Endodermal cell (in vitro differentiated cells): Measurements from ENCODE around the gene GRN. TPM values are rescaled to one million over a fixed set of nuclear protein-coding genes. Genes with fewer than 3 reads are reported as not detected.

Experiments used
- DNase-seq: peaks from one replicate; pipeline ENCODE4 v3.0.0-alpha.2; 2017
- H3K27ac ChIP-seq: 2 replicates; pipeline ENCODE4 v1.5.1; 2013; ENCODE audit warnings: mild to moderate bottlenecking, low read depth, low read length, moderate library complexity
- H3K27me3 ChIP-seq: 2 replicates; pipeline ENCODE4 v1.6.1; 2013; ENCODE audit warnings: mild to moderate bottlenecking, low read length, moderate library complexity; ENCODE audit not compliant: insufficient read depth, control insufficient read depth, poor library complexity, severe bottlenecking
- H3K36me3 ChIP-seq: 2 replicates; pipeline ENCODE4 v1.7.0; 2013; ENCODE audit warnings: mild to moderate bottlenecking, low read length, moderate library complexity; ENCODE audit not compliant: control insufficient read depth, insufficient read depth
- H3K4me1 ChIP-seq: one replicate; pipeline ENCODE4 v1.7.0; 2013; ENCODE audit warnings: low read length; ENCODE audit not compliant: control insufficient read depth, insufficient read depth
- H3K4me3 ChIP-seq: 2 replicates; pipeline ENCODE4 v1.5.1; 2013; ENCODE audit warnings: mild to moderate bottlenecking, low read length, moderate library complexity
- H3K9ac ChIP-seq: 2 replicates; pipeline ENCODE4 v1.6.1; 2013; ENCODE audit warnings: mild to moderate bottlenecking, low read length, moderate library complexity; ENCODE audit not compliant: poor library complexity, severe bottlenecking; ENCODE audit errors: extremely low read depth
- H3K9me3 ChIP-seq: 2 replicates; pipeline ENCODE4 v1.6.1; 2013; ENCODE audit warnings: mild to moderate bottlenecking, low read length, moderate library complexity; ENCODE audit not compliant: control insufficient read depth
- H3K27ac Mint-ChIP-seq: 2 replicates; pipeline ENCODE4 v1.8.0; 2020; ENCODE audit warnings: mixed read lengths
- H3K27me3 Mint-ChIP-seq: 2 replicates; pipeline ENCODE4 v1.8.0; 2021; ENCODE audit warnings: mild to moderate bottlenecking, mixed read lengths; ENCODE audit not compliant: insufficient read depth
- H3K36me3 Mint-ChIP-seq: 2 replicates; pipeline ENCODE4 v1.8.0; 2020; ENCODE audit warnings: low read depth, mixed read lengths
- H3K4me1 Mint-ChIP-seq: 2 replicates; pipeline ENCODE4 v1.8.0; 2020; ENCODE audit warnings: mixed read lengths
- H3K4me3 Mint-ChIP-seq: 2 replicates; pipeline ENCODE4 v1.8.0; 2020; ENCODE audit warnings: mild to moderate bottlenecking, moderate library complexity, mixed read lengths
- H3K9me3 Mint-ChIP-seq: 2 replicates; pipeline ENCODE4 v1.8.0; 2020; ENCODE audit warnings: mild to moderate bottlenecking, mixed read lengths
- WGBS, 2 experiments: methylation state at CpG; one replicate each; pipeline versions ENCODE4 v1.1.5 to v1.1.7; 2013; ENCODE audit warnings: missing lambda C conversion rate in 2 of 2, mixed read lengths in 1 of 2; ENCODE audit not compliant: insufficient coverage in 1 of 2, insufficient read length in 1 of 2; 5-methylcytosine and 5-hydroxymethylcytosine counted together
- total RNA-seq, 2 donors: library from RNA; stranded (reverse); fragmentation: NEBNext Ultra II Directional in 1 of 2; extraction: Animal tissue kit (Norgen Biotek cat#: 25700) in 1 of 2; gene quantifications; 2 replicates in 1 of 2; 3 replicates in 1 of 2; pipeline ENCODE4 v1.2.1, GENCODE V29; 2021
- TF ChIP-seq, protein P1 (sequence below): fragments of 200-600 bp; sonication (generic); conservative IDR thresholded peaks from 2 replicates; pipeline ENCODE4 v1.5.0; 2021; ENCODE audit warnings: antibody characterized with exemption, mild to moderate bottlenecking

The GRN gene
- total RNA-seq, 2 donors from 2014 or later, result 178 to 205 TPM

DNA sequence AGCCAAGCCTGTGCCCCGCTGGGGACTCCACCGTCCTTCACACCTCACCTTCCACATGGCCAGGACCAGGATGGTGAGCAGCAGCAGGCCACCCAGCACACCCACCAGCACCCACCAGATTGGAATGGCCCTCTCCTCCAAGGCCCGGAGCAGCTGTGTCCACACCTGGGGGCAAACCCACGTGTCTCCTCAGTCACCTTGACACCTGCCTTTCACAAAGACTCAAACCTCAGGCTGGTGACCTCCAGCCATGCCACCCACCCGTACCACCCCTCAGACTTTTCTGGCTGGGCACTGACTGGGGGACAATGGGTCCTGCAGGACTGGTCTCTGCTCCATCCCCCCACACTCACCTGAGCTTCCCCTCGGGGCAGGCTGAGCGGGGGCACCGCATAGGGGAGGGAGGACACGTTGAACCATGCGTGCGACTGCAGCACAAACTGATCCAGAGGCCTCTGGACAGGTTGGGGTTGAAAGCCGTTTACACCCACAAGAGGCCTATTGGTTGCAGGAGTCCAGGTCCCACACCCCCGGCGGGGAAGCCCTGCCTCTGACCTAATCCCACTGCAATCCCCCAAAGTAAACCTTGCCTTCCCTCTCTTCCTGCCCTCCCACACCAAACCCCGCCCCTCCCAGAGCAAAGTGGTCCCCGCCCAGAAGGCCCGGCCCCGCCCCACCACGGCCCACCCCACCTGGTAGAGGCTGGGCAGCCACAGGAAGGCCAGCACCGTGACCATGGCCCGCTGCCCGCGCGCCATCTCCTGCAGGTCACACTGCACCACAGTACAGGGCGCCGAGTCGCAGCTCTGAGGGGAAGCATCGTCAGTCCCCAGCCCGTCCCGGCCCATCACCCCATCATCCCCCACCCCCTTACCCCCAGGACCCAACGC lies 29.4 kb downstream of the GRN start:
- WGBS, 2 experiments, result 55 to 75% methylated on average over 7 to 31 of the region's 31 CpGs
- Mint-ChIP-seq H3K36me3 (no peaks in the 10 kb centered on the region), H3K27ac (peak overlapping the region; percentile 72), H3K4me1 (peaks cover 8% of the 10 kb centered on the region), H3K4me3 (peak overlapping the region; percentile 33), H3K9me3 (peaks cover 4% of the 10 kb centered on the region), H3K27me3 (peaks cover 16% of the 10 kb centered on the region)
- TF ChIP-seq, protein P1, sequence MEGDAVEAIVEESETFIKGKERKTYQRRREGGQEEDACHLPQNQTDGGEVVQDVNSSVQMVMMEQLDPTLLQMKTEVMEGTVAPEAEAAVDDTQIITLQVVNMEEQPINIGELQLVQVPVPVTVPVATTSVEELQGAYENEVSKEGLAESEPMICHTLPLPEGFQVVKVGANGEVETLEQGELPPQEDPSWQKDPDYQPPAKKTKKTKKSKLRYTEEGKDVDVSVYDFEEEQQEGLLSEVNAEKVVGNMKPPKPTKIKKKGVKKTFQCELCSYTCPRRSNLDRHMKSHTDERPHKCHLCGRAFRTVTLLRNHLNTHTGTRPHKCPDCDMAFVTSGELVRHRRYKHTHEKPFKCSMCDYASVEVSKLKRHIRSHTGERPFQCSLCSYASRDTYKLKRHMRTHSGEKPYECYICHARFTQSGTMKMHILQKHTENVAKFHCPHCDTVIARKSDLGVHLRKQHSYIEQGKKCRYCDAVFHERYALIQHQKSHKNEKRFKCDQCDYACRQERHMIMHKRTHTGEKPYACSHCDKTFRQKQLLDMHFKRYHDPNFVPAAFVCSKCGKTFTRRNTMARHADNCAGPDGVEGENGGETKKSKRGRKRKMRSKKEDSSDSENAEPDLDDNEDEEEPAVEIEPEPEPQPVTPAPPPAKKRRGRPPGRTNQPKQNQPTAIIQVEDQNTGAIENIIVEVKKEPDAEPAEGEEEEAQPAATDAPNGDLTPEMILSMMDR, result no peak
- Histone ChIP-seq H3K36me3 (no peaks in the 10 kb centered on the region), H3K4me1 (peaks cover 5% of the 10 kb centered on the region), H3K27ac (peak overlapping the region; percentile 38), H3K27me3 (no peaks in the 10 kb centered on the region), H3K9me3 (no peaks in the 10 kb centered on the region), H3K9ac (no peak overlapping the region), H3K4me3 (no peak overlapping the region)
- DNase-seq, result peak; percentile 98

DNA sequence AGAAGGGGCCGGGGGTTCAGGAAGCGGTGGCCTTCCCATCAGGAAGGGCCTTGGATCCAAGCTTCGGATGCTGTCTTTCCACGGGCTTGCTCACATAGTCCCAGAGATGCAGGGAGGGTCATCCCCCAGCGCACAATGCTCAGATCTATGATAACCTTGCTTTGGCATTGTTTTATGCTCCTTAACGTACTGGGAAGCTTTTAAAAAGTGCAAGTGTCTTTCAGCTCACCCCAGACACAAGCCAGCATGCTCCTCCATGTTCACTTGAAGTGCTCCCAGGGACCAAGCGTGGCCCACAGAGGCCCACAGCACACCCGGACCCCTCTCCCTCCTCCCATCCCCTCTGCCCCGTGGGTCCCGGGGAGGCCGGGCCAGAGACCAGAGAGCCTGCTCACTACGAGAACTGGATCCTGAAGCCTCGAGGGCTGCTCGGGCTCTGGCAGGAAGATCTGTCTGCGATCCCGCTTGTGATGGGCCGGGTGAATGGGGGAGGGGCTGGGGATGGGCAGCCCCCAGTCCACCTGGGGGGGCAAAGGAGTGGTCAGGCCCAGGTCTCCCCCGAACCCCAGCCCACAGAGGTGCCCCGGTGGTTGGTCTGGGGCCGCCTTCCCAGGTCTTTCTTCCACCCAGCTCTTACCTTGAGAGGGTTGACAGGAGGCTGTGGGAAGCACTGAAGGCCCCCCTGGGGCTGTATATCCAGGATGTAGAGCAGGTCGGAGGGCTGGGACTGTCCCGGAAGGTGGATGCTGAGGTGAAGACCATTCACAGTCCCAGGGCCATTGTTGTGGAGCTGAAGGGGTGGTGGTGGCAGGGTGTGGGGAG lies 30.3 kb downstream of the GRN start:
- no peaks in the 10 kb centered on the region for H3K27me3 ChIP-seq
- TF ChIP-seq, protein P1, result no peak
- Mint-ChIP-seq H3K4me1 (peaks cover 8% of the 10 kb centered on the region), H3K4me3 (peak overlapping the region; percentile 33), H3K27me3 (peaks cover 16% of the 10 kb centered on the region), H3K36me3 (no peaks in the 10 kb centered on the region), H3K27ac (no peak overlapping the region), H3K9me3 (no peaks in the 10 kb centered on the region)
- WGBS, 2 experiments, result 78 to 88% methylated on average over 8 to 22 of the region's 22 CpGs
- peaks cover 5% of the 10 kb centered on the region for H3K4me1 ChIP-seq
- H3K9me3 ChIP-seq, result no peaks in the 10 kb centered on the region
- peak overlapping the region; percentile 38 for H3K27ac ChIP-seq
- H3K4me3 ChIP-seq, result no peak overlapping the region
- H3K9ac ChIP-seq, result no peak overlapping the region
- DNase-seq, result peak; percentile 85
- no peaks in the 10 kb centered on the region for H3K36me3 ChIP-seq

DNA sequence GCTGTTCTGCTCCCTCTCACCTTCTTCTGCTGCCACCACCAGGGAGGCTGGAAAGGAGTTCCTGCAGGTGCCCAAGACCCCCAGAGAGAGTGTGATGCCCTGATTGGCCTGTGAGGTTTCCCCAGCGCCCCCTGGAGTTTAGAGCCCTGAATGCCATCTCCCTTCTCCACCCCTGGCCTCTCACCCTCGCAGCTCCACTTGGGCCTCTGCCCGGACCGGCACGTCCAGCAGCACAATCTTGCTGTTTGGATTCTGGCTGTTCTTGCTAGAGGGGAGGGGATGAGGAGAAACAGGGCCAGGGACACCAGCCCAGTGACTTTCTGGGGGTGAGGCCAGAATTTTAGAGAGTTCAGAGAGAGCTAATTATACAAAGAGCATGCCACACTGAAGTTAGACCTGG lies 31.0 kb downstream of the GRN start:
- H3K27ac ChIP-seq, result no peak overlapping the region
- no peaks in the 10 kb centered on the region for H3K9me3 ChIP-seq
- H3K36me3 ChIP-seq, result no peaks in the 10 kb centered on the region
- Mint-ChIP-seq H3K36me3 (no peaks in the 10 kb centered on the region), H3K4me3 (no peak overlapping the region), H3K27ac (peak overlapping the region; percentile 55), H3K9me3 (no peaks in the 10 kb centered on the region), H3K27me3 (peaks cover 13% of the 10 kb centered on the region), H3K4me1 (peaks cover 8% of the 10 kb centered on the region)
- no peaks in the 10 kb centered on the region for H3K27me3 ChIP-seq
- H3K4me3 ChIP-seq, result no peak overlapping the region
- H3K4me1 ChIP-seq, result peaks cover 5% of the 10 kb centered on the region
- TF ChIP-seq, protein P1, result peak; percentile 80
- DNase-seq, result peak; percentile 95
- H3K9ac ChIP-seq, result no peak overlapping the region
- WGBS, 2 experiments, result 67% methylated on average over 5 of the region's 5 CpGs; no CpG with 5 or more reads in 1 of the 2 experiments
